Measurements from ENCODE around the gene TPST2.

TPST2 gene

DNA sequence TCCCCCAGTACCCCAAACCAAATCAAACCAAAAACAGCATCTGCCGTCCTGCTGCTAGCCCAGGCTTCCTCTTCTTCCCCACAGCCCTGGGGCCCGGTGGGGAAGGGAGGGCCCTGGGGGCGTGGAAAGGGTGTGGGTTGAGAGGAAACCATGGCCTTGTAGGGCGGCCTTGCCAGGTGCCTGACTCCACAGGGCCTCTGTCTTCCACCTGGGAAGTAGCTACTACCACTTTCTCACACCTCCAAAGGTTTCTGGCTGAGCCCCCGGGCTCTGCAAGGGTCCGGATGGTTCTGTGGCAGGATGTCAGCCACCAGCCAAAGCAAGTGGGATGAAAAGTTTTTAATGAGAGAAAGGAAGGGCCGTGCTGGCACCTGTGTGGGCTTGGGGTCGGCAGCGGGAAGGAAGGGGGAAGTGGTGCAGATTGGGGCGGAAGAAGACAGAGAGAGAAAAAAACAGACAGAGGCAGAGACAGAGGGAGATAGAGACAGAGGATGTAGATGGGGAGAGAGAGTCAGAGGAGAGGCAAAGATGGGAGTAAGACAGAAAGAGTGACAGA lies 10.5 kb downstream of the TPST2 start:
- no peak for DNase-seq

DNA sequence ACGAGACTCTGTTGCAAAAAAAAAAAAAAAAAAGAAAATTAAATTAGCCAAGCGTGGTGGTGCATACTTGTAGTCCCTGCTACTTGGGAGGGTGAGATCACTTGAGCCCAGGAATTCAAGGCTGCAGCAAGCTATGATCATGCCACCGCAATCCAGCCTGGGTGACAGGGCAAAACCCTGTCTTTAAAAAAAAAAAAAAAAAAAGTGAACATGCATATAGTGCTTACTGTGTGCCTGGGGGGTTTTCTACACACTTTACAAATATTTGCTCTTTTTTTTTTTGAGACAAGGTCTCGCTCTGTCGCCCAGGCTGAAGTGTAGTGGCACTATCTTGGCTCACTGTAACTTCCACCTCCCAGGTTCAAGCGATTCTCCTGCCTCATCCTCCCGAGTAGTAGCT lies 12.9 kb downstream of the TPST2 start:
- no peak for DNase-seq

DNA sequence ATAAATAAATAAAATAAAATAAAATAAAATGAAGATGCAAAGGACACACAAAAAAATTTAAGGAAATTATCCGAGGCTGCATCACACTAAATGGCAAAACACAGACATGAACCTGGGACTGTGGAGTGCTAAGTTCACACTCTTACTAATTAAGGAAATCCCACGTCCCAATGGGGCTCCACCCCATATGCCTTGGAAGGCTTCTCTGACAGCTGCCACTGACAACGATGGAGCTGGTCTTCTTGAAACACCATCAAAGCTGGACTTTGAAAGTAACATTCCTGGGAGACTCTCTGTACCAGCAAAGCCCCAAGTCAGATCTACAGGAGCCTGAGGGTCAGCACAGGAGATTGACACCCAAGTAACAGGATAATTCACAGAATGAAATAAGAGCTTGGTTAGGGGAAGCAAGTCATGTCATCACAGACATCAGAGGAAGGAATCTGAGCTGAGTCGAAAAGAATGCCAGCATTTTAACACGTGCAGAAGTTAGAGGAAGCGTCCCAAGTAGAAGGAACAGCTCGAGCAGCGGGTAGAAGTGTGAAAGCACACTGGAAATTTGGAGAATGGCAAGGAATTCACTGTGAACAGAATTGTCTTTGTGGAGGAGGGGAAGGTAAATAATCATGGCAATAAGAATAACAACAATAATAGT lies 13.8 kb downstream of the TPST2 start:
- no peak for DNase-seq

DNA sequence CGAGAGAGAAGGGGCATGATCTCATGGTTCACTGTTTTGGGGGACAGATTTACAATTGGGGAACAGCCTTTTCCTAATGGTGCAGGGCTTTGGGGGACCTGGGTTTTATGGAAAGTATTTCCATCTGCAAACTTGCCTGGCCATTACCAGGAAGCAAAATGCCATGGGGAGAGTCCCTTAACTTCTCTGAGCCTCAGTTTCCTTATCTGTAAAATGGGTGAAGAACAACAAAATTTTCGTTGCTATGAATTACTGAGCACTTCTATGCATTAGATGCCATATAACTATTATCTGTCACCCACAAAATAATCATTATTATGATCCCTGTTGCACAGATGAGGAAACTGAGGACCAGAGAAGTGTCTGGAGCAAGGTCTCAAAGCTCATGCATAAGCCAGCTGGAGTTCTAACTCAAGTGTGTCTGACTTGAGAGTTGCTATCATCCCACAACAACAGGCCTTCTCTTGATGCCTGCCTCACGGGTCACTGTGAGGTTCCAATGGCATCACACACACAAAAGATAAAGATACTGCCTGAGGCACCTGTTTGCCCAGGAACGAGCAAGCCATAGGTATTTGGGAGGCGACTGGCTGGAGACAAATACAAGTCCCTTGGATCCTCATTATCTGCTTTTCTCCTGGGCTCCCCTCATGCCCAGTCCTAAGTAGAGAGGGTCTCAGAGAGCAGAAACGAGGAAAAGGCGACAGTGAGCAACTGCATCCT lies 15.8 kb downstream of the TPST2 start:
- no peak for DNase-seq

DNA sequence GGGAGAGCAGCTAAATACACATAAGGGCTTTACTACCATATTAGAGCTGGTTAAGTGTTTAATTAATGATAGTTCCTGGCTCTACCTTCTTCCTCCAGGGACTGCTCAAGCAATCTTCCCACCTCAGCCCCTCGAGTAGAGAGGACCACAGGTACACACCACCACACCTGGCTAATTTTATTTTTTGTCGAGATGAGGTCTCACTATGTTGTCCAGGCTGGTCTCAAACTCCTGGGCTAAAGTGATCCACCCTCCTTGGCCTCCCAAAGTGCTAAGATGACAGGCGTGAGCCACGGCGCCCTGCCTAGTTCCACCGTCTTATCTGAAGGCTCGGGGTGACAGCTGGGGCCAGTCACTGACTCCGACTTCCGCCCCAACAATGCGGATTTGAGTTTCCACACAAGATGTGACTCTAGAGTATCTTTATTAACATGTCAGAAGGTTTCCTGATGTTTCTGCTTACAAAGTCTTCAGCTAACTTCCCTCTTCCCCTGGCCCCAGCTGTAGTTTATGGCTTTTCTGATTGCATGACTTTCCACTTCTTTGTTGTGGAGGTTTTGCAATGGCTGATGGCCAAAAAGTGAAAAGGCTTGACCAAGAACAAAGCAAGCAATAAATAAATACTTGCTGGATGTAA lies 16.8 kb downstream of the TPST2 start:
- no peak for DNase-seq

DNA sequence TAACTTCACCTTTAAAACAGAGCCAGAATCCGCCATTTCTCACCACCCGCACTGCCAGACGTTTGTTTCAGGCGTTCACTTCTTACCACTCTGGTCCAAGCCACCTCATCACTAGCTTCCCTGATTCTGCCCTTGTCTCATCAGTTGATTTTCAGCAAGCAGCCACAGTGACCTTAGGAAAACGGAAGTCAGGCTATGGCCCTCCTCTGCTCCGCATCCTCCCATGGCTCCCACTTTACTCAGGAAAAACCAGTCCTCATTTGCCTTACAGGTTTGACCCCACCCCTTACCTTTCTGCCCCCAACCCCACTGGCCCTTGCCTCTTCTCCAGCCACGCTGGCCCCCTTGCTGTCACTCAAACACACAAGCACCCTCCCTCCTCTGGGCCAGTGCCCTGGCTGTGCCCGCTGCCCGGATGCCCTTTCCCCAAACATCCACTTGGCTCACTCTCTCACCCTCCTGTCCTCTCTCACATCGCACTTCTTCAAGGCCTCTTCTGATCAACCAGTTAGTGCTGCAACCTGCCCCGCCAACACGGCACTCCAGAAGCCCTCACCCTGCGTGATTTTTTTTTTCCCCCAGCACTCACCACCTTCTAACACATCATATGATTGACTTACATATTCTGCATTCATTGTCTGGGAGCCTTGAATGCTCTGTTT lies 18.9 kb downstream of the TPST2 start:
- no peak for DNase-seq

DNA sequence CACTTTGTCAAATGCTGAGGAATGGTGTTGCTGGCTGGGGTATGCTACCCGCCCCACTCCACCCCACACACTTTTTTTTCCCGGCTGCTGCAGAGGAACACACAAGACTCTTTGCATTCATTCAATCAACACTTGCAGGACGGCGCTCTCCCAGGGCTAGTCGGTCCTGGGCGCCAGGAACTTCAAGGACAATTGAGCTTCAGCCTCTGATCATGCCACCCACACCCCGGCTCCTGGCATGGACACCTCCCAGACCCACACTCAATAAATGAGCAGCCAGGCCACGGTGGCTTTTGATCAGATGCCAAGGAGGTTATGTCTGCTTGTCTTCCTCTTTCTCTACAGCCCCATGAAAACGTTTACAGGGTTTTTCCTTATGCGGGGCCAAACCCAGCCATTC lies 19.8 kb downstream of the TPST2 start:
- DNase-seq: no peak

DNA sequence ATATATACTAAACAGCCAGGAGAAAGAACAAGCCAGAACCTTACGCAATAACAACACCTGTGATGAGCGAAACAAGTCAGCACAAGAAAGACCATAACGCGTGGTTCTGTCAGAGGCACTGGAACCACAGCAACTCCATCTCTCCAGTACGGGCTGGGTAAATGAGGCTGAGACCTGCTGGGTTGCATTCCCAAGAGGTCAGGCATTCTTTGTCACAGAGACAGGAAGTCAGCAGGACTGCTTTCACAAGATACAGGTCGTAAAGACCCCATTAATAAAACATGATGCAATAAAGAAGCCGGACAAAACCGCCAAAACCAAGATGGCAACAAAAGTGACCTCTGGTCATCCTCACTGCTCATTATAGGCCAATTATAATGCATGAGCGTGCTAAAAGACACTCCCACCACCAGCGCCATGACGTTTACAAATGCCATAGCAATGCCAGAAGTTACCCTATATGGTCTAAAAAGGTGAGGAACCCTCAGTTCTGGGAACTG lies 21.7 kb downstream of the TPST2 start:
- DNase-seq: no peak

DNA sequence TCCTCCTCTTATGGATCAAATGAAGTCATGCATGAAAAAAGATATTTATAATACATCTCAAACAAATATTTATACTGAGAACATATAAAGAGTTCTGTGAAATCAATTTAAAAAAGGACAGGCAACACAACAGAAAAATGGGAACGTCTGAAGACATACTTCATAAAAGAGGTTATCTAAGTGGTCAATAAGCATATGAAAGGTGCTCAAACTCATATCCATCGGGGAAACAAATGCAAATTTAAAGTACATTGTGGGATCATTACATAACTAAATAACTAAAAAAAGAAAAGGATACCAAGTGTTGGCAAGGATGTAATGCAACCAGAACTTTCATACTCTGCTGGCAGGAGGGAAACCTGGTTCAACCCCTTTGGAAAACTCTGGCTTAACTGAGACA lies 22.3 kb downstream of the TPST2 start:
- no peak for DNase-seq

DNA sequence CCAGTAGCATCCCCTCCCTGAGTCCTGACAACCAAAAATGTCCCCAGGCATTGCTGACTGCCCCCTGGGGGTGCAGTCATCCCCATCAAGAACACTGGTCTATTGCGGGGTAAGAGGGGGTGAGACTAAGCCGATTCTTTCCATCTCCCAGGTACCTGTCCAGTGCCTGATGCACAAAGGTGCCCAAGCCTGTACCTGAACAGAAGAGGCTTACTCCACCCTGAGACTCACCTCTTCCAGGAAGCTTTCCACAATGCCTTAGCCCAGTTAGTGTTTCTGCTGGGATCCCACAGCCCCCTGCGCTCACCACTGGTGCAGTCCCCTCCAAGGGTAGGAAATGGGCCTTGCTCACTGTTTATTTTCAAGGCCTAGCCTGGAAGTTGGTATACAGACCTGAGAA lies 22.9 kb downstream of the TPST2 start:
- no peak for DNase-seq

DNA sequence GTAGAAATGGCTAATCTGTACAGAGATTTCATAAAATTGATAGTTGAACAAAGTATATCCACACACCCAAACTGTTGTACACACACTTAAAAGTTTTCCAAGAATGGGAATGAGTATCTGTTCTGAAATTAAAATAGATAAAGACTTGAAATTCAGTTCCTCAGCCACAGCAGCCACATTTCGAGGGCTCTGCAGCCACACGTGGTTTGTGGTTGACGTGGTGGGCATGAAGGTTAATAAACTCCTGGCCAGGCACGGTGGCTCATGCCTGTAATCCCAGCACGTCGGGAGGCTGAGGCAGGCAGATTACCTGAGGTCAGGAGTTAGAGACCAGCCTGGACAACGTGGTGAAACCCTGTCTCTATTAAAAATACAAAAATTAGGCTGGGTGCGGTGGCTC lies 24.0 kb downstream of the TPST2 start:
- no peak for DNase-seq

DNA sequence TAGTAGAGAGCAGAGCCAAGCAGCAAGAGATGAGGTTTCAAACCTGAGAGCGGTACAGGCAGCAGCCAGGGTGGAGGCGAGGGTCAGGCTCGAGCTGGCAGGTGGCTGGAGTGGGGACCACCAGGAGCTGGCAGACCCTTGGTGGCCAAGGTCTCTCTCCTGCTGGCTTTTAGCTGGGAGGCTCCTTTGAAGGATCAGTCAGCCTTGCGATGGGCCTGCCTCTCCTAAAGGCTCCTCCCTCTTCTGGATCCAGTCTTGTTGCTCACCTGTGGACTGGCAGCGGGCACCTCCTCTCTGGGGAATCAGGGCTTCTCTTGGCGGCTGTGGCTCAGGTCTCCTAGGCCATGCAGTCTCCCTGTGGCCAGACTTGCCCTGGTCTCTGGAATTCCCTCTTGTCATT lies 24.8 kb downstream of the TPST2 start:
- no peak for DNase-seq

DNA sequence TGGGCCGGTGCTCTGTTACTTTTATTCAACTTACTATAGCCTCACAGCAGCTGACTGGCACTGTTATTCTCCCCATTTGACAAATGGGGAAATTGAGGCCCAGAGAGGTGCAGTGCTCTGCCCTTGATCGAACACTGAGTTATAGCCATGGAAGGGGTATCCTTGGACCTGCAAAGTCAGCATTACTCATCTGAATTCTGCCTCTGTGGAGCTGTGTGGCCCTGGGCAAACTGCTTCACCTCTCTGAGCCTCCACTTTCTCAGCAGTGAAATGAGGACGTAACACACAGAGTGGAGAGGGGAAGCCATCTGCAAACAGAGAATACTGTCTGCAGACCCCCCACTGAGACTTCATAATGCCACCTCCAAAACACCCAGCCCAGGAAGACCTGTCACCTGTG lies 25.3 kb downstream of the TPST2 start:
- no peak for DNase-seq

DNA sequence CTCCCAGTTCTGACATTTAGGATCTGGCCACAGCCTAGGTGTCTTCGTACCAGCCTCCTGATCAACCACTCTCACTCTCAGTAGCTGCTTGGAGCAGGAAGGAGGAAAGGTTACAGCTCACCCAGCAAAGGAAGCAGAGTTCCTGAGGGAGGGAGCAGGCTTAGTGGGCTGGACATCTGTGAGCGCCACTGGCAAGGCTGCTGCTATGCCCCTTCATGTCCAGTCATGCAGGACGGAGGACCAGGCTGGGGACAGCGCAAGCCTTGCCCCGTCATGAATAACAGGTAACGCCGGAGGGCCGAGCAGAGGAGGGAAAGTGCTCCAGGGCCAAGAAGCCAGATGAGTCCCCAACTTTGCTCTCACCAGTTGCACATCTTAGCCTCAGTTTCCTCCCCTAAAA lies 25.8 kb downstream of the TPST2 start:
- DNase-seq: no peak

DNA sequence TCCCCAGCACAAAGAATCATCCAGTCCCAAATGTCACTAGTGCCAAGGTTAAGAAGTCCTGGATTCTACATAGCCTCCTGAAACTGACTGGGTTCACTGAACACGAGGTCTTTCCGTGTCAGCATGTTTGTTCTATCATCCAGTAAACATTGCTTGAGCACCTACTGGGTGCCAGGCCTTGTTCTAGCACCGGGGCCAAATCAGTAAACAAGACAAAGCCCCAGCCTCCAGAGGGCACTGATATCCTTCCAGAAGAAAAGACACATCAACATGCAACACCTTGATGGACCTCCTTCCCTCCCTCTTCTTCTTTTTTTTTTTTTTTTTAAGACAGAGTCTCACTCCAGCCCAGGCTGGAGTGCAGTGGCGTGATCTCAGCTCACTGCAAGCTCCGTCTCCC lies 26.9 kb downstream of the TPST2 start:
- DNase-seq: no peak

DNA sequence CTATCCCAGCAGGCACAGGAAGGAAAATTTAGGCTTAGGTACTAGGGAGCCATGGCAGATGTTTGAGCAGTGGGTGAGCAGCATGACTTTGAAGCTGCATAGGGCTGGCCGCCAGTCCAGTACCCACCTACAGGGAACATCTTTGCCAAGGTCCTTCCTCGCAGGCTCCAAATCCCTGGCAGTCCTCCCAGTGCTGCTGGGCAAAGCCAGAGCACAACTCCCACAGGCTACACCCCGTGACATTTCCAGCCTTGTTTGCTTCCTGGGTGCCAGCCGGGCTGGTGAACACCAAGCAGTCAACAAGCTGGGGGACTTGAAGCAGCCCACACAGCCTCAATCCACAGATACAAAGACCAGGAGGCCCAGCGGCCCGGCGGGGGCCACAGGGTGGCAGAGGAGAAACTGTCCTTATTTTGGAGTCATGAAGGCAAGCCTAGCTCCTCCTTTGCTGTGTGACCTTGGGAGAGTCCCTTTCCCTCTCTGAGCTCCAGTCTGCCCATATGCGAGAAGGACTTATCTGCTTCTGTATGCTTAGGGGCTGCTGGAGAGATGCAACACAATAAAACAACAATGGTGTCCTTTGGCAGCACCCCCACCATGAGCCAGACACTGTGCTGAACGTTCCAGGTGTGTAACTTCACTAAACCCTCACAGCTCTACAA lies 28.0 kb downstream of the TPST2 start:
- no peak for DNase-seq

DNA sequence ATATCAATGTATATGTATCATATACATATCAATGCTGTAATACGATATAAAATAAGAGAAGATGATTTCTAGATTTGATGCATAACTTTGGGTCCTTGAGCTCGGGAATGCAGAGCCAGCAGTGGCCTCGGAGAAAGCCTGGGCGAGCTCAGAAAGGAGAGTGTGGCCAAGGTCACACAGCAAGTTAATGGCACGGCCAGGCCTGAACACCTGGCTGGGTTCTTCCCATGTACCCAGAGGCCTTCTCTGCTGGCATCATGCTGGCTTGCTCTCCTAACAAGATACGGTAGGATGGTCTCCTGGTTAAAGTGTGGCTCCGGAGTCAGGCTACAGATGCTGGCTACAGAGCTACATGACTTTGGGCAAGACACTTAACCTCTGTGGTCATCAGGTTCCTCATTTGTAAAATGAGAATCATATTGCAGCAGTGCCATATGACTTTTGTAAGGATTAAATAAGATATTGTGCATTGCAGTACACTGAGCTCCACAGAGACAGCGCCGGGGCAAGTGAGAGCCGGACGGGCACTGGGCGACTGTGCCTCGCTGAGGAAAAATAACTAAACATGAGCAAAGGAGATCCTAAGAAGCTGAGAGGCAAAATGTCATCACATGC lies 29.9 kb downstream of the TPST2 start:
- DNase-seq: no peak

DNA sequence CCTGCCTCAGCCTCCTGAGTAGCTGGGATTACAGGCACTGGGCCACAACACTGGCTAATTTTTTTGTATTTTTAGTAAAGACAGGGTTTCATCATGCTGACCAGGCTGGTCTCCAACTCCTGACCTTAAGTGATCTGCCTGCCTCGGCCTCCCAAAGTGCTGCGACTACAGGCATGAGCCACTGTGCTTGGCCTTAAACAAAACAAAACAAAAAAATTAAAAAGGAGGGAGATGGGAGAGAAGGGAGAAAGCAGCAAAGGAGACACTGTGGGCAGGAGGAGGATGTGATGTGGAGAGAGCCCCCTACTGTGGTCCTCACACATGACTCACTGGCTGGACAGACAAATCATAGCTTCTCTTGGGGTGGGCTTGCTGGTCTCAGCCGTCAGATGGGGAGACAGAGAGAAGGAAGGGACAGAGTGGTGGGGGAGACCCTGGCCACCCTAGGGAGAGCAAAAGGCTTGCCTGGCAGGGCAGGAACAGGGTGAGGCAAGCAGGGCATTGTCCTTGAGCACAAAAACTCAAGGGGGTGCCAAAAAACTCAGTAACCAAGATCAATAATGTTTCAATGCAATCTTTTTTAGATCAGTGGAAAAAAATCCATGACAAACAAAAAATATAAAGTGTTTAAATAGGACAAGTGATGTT lies 31.6 kb downstream of the TPST2 start:
- DNase-seq: no peak

DNA sequence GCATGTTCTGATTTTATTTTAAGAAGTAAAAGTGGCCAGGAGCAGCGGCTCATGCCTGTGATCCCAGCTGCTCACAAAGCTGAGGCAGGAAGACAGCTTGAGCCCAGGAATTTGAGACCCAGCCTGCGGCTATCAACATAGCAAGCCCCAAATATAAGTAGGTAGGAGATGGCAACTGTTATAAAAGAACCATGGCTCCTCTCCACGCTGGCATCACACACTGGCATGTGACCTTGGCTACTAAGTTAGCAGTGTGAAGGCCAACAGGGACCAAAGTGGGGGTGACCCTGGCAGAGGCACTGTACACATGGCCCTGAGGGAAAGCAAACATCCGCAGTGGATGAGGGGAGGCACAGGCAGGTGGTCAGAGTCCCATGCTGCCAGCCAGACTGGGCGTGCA lies 33.0 kb downstream of the TPST2 start:
- no peak for DNase-seq

DNA sequence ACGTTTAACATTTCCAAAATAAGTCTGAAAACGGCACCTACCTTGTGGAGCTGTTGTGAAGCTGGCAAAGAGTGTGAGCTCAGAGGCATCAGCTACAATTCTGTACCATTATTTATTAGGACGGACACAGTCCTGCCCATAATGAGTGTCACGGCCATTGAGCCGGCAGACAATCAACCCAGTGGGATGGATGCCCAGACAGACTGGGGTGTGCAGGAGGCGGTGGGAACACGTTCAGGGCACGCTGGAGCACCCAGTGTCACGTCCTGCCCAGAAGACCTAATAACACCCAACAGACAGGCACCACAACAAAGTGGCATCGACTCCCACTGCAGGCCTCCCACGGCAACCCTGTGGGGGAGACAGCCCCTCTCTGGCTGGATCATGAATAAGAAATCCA lies 34.5 kb downstream of the TPST2 start:
- no peak for DNase-seq

DNA sequence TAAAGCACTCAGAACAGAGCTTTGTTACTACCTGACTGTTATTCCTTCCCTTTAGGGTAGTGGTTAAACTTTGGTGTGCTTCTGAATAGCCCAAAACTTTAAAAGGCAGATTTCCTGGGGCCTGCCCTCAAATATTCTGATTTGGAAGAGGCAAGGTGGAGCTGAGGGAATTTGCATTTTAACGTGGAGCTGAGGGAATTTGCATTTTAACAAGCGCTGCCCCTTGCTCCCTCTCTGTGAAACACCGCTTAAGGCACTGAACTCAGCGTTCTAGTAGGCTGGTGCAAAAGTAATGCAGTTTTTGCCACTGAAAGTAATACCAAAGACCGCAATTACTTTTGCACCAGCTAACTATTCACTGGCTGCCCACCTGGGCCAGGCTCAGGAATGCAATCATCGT lies 35.0 kb downstream of the TPST2 start:
- DNase-seq: no peak
